ENCODE results near the gene UNC5A.
A peak's percentile ranks its signal among the peaks of the same experiment; 100 is the strongest.

The UNC5A gene

DNA sequence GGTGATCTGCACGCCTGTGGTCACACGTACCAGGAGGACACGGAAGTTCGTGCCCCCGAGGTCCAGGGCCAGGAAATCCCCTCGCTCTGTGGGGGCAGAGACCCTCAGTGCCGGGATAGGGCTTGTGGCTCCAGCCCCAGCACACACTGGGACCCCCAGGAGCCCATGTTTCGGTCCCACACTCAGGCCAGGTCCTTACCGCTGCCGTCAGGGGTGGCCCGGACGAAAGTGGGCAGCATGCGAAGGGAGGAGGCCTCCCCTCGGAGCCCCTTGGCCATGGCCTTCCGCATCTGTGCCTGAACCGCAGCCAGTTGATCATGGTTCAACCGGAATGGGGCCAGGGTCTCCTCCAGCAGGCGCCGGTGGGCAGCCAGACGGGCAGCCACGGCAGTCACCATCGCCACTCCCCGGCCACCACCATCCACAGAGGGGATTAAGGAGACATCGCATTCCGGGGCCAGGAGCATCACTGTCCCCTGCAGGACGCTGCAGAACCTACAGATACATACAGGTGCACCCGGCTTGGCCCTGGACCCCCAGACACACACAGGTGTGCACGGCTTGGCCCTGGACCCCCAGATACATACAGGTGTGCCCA is 77.0 kb downstream of the UNC5A start:
- H3K9me3 ChIP-seq, result no peaks in the 10 kb centered on the region
- no peaks in the 10 kb centered on the region for H3K27me3 ChIP-seq
- no peak for TF ChIP-seq CTCF (IDR thresholded peaks at IDR 0.05)
- H3K4me3 ChIP-seq (ENCODE audit: low read depth in 1 of 2, low read length in 1 of 2), result no peak overlapping the region
- H3K36me3 ChIP-seq, result peaks cover 96% of the 10 kb centered on the region
- H3K27ac ChIP-seq, result peak overlapping the region; percentile 88
- H3K4me1 ChIP-seq (ENCODE audit: control insufficient read depth in 1 of 2, insufficient read depth in 1 of 2, low read depth in 1 of 2, low read length in 1 of 2), result peaks cover 39 to 46% of the 10 kb centered on the region in 2 experiments

- Histone ChIP-seq H3K36me3 (peaks cover 96% of the 10 kb centered on the region), H3K9me3 (no peaks in the 10 kb centered on the region), H3K27ac (peak overlapping the region; percentile 88), H3K4me3 (ENCODE audit: low read depth in 1 of 2, low read length in 1 of 2) (no peak overlapping the region), H3K27me3 (no peaks in the 10 kb centered on the region), H3K4me1 (ENCODE audit: control insufficient read depth in 1 of 2, insufficient read depth in 1 of 2, low read depth in 1 of 2, low read length in 1 of 2) (peaks cover 48 to 54% of the 10 kb centered on the region in 2 experiments)
- no peak for TF ChIP-seq CTCF (IDR thresholded peaks at IDR 0.05)
These were observed 77.9 kb downstream of the UNC5A start for GRCh38 chr5:176888016-176888864.

GRCh38 chr5:176888865-176889165 is 78.5 kb downstream of the UNC5A start:
- H3K4me3 ChIP-seq (ENCODE audit: low read depth in 1 of 2, low read length in 1 of 2), result no peak overlapping the region
- H3K9me3 ChIP-seq, result no peaks in the 10 kb centered on the region
- peaks cover 54 to 60% of the 10 kb centered on the region in 2 experiments for H3K4me1 ChIP-seq (ENCODE audit: control insufficient read depth in 1 of 2, insufficient read depth in 1 of 2, low read depth in 1 of 2, low read length in 1 of 2)
- TF ChIP-seq CTCF (IDR thresholded peaks at IDR 0.05), result no peak
- peak overlapping the region; percentile 88 for H3K27ac ChIP-seq
- no peaks in the 10 kb centered on the region for H3K27me3 ChIP-seq
- peaks cover 95% of the 10 kb centered on the region for H3K36me3 ChIP-seq

DNA sequence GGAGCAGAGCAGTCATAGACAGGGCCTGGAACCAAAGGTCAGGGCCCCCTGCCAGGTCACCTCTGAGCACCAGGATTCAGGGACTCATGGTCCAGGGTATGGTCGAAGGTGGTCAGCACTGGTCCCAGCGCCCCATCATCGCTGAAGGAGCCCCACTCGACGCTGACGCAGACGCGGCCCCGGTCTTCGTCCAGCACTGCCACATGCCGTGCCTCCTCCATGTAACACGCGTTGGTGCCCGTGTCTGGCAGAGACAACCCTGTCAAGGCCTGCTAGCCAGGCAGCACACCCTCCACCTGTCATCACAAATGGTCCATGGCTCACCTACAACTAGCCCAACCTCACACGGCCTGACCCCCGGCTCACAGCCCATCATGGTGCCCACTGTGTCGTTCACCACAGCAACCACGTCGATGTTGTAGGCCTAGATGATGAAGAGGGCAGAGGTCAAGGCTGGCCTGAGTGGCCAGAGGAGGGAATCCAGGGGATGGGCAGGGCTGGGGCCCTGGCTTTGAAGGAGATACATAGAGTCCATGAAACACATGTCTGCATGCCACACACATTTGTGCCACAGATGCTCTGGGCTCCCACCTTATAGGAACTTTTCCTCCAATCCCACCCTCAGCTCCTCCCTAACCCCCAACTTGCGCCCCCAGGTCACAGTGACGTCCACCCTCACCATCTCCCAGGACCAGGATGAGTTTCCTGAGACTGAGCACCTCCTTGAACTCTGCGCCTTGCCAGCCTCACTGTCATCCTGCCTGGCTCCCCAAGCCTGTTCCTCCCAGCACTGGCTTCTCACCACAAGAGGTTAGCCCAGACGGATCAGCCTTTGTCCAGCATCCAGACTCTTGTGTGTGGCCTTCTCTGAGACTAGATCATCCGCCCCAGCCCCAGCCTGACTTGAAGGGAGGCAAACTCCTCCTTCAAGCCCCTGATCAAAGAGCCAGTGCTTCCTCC is 79.2 kb downstream of the UNC5A start:
- Histone ChIP-seq H3K4me3 (ENCODE audit: low read depth in 1 of 2, low read length in 1 of 2) (no peak overlapping the region), H3K9me3 (no peaks in the 10 kb centered on the region), H3K4me1 (ENCODE audit: control insufficient read depth in 1 of 2, insufficient read depth in 1 of 2, low read depth in 1 of 2, low read length in 1 of 2) (peaks cover 62 to 68% of the 10 kb centered on the region in 2 experiments), H3K36me3 (peaks cover 93% of the 10 kb centered on the region), H3K27me3 (no peaks in the 10 kb centered on the region), H3K27ac (peak overlapping the region; percentile 88)
- TF ChIP-seq CTCF (IDR thresholded peaks at IDR 0.05), result no peak

DNA sequence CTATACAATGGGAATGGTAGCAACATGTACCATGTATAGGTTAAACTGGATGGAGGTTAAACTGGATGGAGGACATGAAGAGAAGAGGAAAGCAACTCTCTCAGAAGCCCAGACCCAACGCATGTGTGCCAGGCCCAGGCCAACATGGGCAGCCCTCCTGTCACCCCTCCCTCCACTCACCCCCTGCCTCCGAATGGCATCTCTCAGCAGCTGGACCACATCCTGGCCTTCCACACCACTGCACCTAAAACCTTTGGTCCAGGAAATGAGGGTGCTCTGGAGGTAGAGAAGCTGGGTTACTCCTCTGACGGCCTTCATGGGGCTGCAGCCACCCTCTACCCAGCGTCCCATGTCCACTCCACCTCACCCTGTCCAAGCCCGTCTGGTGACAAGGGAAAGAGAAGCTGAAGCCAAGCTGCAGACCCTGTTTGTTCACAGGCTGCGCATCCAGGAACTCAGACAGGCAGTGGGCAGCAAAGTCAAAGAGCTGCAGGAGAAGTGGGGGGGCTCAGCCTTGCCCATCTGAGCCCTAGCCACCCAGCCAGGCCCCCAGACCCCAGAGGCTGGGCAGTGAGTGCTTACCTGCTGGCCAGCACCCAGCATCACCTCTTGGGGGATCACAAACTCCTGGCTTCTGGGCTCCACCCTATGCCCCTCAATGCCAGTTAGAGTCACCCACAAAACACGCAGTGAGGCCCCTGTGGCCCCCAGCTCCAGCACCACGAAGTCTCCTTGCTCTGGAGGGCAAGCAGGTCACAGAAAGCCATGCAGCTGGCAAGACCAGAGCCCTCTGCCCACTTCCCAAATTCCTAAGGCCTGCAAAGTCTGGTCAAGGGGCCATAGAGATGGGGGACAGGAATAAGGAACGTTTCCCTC is 80.3 kb downstream of the UNC5A start:
- TF ChIP-seq CTCF (IDR thresholded peaks at IDR 0.05), result no peak
- peaks cover 63 to 68% of the 10 kb centered on the region in 2 experiments for H3K4me1 ChIP-seq (ENCODE audit: control insufficient read depth in 1 of 2, insufficient read depth in 1 of 2, low read depth in 1 of 2, low read length in 1 of 2)

More for the DNA sequence above, 80.3 kb downstream of the UNC5A start:
- H3K36me3 ChIP-seq, result peaks cover 82% of the 10 kb centered on the region
- H3K27me3 ChIP-seq, result no peaks in the 10 kb centered on the region
- no peaks in the 10 kb centered on the region for H3K9me3 ChIP-seq
- no peak overlapping the region for H3K4me3 ChIP-seq (ENCODE audit: low read depth in 1 of 2, low read length in 1 of 2)
- H3K27ac ChIP-seq, result peak overlapping the region; percentile 88

Data from neutrophil (primary cell).